OCI-LY3 (cell line): Measurements from ENCODE around the gene ABHD16A.

Experiments
- EZH2phosphoT487 ChIP-seq: fragments of 200-600 bp; shearing (Covaris generic); IDR thresholded peaks from 2 replicates; pipeline ENCODE4 v1.6.1; 2018; ENCODE audit warnings: antibody characterized with exemption, mixed run types, low read depth
- TF ChIP-seq, protein P1 (sequence below): fragments of 200-600, 300-600 bp; sonication (generic); IDR thresholded peaks from 2 replicates; pipeline ENCODE4 v1.5.1; 2014; ENCODE audit warnings: antibody characterized with exemption, low read length, low read depth

- TF ChIP-seq, protein P1, sequence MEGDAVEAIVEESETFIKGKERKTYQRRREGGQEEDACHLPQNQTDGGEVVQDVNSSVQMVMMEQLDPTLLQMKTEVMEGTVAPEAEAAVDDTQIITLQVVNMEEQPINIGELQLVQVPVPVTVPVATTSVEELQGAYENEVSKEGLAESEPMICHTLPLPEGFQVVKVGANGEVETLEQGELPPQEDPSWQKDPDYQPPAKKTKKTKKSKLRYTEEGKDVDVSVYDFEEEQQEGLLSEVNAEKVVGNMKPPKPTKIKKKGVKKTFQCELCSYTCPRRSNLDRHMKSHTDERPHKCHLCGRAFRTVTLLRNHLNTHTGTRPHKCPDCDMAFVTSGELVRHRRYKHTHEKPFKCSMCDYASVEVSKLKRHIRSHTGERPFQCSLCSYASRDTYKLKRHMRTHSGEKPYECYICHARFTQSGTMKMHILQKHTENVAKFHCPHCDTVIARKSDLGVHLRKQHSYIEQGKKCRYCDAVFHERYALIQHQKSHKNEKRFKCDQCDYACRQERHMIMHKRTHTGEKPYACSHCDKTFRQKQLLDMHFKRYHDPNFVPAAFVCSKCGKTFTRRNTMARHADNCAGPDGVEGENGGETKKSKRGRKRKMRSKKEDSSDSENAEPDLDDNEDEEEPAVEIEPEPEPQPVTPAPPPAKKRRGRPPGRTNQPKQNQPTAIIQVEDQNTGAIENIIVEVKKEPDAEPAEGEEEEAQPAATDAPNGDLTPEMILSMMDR, result no peak
- no peak for TF ChIP-seq EZH2phosphoT487
Observed at GRCh38 chr6:31681135-31681671, 21.9 kb downstream of the ABHD16A start.
